Ecto neural progenitor cell (in vitro differentiated cells): ENCODE measurements around the gene FAM228B.
"Not testable (repeated sequence)": the region's sequence is repeated elsewhere in the genome, so short reads cannot be mapped to it uniquely, and the experiment has no call there.

ENCODE experiments used
- DNase-seq: peaks from one replicate; pipeline ENCODE4 v3.0.0-alpha.2; 2018; ENCODE audit warnings: low spot score

The FAM228B gene

DNA sequence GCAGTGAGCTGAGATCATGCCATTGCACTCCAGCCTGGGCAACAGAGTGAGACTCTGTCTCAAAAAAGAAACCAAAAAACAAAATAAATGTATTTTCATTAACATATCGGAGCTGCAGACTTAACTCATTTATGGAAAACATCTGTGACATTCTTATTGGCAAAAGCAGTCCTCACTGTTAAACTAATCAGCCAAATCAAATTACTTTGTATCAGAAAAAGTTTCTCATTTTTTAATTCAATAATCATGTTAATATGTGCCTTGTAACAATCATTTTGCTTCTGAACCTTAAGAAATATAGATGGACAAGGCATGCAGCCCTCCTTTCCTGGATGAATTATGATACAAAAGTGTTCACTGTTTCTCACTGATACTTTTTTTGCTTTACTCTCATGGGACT lies 20.6 kb upstream of the FAM228B start:
- DNase-seq, result no peak

DNA sequence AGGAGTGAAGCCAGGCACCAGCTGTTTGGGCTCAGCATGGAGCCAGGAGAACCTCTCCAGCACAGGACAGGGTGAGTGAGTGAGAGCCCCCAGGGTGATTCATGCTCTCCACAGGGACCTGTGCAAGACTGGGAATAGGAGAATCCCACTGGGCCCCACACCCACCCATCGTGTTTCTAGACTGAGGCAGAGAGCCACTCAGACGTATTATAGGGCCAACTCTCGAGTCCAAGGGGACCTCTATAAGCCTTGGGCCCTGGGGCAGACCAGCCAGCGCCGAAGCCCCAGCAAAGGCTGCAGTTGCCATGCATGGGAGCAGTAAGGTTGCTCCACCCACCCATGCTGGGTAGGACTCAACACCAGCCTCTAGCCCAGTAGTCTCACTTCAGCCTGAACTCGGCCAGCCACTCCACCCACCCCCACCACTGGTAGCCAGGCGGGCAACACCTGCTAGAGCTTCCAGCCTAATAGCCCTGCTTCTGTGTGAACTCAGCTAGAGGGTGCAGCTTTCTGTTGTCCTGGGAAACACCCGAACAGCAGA lies 19.1 kb upstream of the FAM228B start:
- no peak for DNase-seq

DNA sequence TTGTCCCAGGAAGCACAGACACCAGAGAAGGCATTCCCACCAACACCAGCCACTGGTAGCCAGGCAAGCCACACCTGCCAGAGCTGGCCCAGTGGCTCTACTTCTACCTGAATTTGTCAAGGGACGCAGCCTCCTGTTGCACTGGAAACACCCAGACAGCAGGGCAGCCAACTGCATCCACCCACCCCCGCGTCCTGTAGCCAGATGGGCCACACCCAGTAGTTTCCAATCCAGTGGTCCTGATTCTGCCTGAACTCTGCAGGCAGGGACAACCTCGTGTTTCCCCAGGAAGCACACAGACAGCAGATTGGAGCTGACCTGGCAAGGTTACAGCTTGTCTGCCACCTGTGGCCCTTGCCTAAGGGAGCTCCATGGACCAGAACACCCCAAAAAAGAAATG lies 18.4 kb upstream of the FAM228B start:
- no peak for DNase-seq

DNA sequence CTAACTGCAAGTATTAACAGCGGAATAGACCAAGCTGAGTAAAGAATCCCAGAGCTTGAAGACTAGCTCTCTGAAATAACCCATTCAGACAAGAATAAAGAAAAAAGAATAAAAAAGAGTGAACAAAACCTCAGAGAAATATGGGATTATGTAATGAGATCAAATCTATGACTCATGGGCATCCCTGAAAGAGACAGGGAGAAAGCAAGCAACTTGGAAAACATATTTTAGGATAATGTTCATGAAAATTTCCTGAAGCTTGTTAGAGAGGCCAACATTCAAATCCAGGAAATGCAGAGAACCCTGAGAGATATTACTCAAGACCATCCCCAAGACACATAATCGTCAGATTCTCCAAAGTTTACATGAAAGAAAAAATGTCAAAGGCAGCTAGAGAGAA lies 17.5 kb upstream of the FAM228B start:
- no peak for DNase-seq

- no peak for DNase-seq
Observed at GRCh38 chr2:24106786-24107185, 16.5 kb upstream of the FAM228B start.

- DNase-seq, result no peak
Observed at GRCh38 chr2:24107336-24107735, 15.9 kb upstream of the FAM228B start.

GRCh38 chr2:24109431-24109830 lies 13.8 kb upstream of the FAM228B start:
- DNase-seq, result not testable (repeated sequence)

DNA sequence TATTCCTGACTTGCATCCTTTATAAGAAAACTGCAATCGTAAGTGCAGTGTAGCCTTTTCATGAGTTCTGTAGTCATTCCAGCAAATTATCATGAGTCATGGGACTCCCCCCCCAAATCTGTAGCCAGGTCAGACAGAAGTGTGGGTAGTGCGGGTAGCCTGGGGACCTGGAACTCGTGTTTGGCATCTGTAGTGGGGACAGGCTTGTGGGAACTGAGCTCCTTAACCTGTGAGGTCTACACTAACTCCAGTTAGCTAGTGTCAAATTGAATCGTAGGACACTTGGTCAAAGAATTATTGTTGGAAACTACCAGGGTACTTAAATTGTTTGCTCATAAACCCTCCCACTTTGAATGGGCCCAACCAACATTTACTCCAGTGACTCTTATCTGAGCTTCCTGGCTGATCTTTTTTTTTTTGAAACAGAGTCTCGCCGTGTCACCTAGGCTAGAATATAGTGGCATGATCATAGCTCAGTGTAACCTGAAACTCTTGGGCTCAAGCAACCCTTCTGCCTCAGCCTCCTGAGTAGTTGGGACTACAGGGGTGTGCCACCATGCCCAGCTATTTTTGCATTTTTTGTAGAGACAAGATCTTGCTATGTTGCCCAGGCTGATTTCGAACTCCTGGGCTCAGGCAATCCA lies 12.5 kb upstream of the FAM228B start:
- no peak for DNase-seq

- DNase-seq, result no peak
Observed at GRCh38 chr2:24111407-24111901, 11.8 kb upstream of the FAM228B start.

DNA sequence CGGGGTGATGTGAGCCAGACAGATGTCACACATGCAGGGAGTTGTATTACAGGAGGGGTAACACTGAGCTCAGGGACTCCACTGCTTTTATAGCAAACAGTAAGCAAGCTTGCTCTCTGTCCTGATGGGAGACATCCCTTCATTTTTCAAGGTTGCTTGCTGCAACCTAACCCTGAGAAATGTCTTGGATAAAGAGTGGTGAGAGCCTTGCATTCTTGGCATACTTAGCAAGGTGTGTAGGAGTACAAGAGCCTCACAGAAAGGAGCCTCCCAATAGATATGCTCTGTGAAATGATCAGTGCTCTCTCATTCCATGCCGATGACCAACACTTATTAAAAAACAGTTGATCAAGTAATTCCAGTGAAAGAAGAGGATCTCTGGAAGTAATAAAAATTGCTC lies 8.2 kb upstream of the FAM228B start:
- DNase-seq, result no peak

- DNase-seq, result no peak
Observed at GRCh38 chr2:24117902-24118301, 5.4 kb upstream of the FAM228B start.

DNA sequence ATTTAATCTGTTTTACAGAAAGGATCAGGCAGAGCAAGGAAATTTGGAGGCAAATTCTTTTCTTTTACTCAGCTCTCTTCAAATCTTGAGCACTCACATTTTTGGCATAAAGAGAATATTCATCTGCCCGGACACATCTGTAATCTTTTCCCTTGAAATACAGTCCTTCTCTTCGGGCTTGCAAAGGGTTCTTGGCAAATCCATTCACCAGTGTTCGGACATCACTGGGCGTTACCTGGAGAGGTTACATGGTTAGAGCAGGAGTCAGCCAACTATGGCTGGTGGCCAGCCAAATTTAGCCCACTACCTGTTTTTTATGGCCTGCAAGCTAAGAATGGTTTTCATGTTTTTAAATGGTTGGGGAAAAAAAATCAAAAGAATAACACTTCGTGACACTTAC lies 2.2 kb upstream of the FAM228B start:
- no peak for DNase-seq

- no peak for DNase-seq
Observed at GRCh38 chr2:24121469-24121868, 1.8 kb upstream of the FAM228B start.

- DNase-seq, result no peak
Observed at GRCh38 chr2:24122366-24123194, 689 bp upstream of the FAM228B start.

DNA sequence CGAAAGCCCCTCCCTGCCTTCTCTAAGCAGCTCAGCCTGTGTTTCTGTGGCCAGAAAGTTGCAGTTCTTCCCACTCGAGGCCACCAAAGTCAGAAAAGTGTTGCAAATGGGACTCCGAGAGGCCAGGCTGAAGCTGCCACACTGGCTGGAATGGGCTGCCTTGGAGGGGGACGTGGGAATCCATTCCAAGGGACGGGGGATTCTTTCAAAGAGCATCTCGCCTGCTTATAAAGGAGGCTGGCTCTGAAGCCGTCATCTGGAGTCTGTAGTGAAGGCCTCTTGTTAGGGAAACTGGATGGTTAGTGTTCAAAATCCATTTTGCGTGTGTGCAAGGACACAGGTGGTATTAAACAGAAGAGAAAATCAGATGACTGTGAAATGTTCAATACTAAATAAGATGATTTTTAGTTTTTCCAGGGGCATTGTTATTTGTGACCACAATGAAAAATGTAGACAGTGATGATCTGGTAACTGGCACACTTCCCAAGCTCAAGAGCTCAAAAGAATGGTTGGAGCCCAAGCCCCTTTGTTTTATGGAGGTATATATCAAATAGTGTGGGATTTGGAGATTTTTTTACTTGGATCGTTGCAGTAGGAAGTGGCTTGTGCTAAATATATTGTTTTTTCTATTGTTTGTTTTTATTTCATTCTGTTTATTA lies 782 bp downstream of the FAM228B start:
- peak; percentile 72 for DNase-seq

DNA sequence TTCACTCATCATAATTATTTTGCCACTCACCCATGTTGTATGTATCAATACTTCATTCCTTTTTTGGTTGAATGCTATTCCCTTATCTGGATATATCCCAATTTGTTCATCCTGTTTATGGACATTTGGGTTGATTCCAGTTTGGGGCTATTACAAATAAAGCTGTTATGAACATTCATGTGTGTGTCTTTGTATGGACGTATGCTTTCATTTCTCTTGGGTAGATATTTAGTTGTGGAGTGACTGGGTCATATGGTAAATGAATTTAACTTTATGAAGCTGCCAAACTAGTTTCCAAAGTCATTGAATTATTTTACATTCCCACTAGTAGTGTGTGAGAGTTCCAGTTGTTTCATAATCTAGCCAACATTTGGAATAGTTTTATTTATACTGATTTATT lies 2.7 kb downstream of the FAM228B start:
- no peak for DNase-seq

GRCh38 chr2:24132543-24132942 lies 9.3 kb downstream of the FAM228B start:
- DNase-seq, result no peak

GRCh38 chr2:24140305-24140704 lies 17.0 kb downstream of the FAM228B start:
- not testable (repeated sequence) for DNase-seq

DNA sequence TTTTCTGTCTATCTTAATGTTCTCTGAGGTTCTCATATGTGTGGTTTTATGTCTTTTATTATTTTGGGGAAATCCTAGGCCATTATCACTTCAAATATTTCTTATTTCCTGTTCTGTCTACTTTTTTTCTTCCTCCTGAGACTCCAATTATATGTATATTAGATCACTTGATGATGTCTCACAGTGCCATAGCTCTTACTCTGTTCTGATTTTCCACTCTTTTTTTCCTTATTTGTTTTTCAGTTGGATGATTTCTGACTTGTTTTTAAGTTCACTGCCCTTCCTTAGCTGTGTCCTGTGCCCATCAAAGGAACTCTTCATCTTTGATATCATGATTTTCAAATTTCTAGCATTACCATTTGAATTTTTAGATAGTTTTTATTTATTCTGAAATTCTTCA lies 24.1 kb downstream of the FAM228B start:
- no peak for DNase-seq

- DNase-seq, result no peak
Observed at GRCh38 chr2:24152413-24153197, 29.3 kb downstream of the FAM228B start.

GRCh38 chr2:24153478-24153877 lies 30.2 kb downstream of the FAM228B start:
- no peak for DNase-seq

DNA sequence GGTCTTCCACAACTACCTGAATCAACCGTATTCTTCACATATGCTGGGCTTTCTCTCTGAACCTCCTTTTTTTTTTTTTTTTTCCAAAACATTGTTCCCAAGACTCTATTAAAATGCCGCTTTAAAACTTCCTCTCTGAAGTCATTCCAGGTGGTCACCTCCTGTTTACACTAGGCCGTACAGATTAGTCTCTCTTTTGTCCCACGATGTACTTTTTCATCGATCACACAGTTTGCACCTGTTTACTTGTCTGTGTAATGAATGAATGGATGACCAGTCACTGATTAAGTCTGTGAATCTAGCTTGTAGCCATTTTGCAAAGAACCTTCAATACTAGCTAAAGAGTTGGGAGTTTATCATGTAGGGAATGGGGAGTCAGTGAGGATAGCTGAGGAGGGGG lies 34.9 kb downstream of the FAM228B start:
- DNase-seq, result no peak
